ENCODE results near the gene SLC41A3. TPM values are rescaled to one million over a fixed set of nuclear protein-coding genes. Genes with fewer than 3 reads are reported as not detected.

Gene SLC41A3
- total and polyA plus RNA-seq, 4 donors, result 9.3 to 19.8 (median 12.7) TPM

DNA sequence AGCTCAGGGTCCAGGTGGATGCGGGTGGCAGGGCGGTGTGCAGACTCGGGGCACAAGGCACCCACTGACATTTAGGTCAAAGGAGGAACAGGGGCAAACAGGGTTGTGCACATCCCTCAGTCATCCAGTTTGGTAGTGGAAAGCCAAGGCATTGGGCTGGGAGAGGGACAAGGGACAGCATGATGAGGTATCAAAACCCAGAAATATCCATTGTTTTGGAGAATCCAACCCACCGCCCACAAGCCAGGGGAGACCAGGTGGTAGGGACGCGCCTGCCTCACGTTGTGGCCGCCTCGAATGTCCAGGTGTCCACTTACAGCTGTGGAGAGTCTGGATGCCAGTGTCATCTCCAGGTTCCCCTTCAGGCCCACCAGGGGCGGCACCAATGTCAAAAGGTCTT lies 33.3 kb downstream of the SLC41A3 start:
- DNase-seq (ENCODE audit: low spot score), result no peak
- no peaks in the 10 kb centered on the region for H3K36me3 ChIP-seq (ENCODE audit: control insufficient read depth in 4 of 4, insufficient read depth in 3 of 4, low read depth in 1 of 4, low read length in 3 of 4)
- 95% methylated on average over 10 of the region's 10 CpGs for WGBS

DNA sequence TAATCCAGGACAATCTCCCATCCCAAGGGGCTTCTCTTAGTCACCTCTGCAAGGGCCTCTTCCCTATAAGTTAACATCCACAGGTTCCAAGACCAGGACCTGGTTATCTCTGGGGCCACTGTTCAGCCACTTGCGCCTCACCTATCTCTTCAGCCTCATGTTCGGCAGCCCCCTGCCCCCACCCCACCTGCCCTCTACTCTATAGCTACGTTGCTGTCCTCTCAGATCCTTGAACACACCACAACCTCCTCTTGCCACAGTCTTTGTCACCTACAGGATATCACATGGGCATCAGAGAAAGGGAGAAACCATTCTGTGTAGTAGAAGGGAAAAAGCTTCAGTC lies 33.9 kb downstream of the SLC41A3 start:
- DNase-seq (ENCODE audit: low spot score), result no peak
- Histone ChIP-seq H3K9ac (ENCODE audit: low read depth in 1 of 2, low read length in 2 of 2) (no peak overlapping the region), H3K4me1 (ENCODE audit: control insufficient read depth in 4 of 4, insufficient read depth in 4 of 4, low read length in 3 of 4) (no peaks in the 10 kb centered on the region), H3K27ac (ENCODE audit: low read depth in 1 of 2, low read length in 2 of 2) (no peak overlapping the region), H3K36me3 (ENCODE audit: control insufficient read depth in 4 of 4, insufficient read depth in 3 of 4, low read depth in 1 of 4, low read length in 3 of 4) (no peaks in the 10 kb centered on the region), H3K27me3 (ENCODE audit: control insufficient read depth in 4 of 4, insufficient read depth in 4 of 4, low read length in 3 of 4) (no peaks in the 10 kb centered on the region), H3K4me3 (ENCODE audit: low read depth in 1 of 3, low read length in 3 of 3) (no peak overlapping the region), H3K9me3 (ENCODE audit: control insufficient read depth in 4 of 4, low read length in 3 of 4) (no peaks in the 10 kb centered on the region)
- TF ChIP-seq, protein P1, sequence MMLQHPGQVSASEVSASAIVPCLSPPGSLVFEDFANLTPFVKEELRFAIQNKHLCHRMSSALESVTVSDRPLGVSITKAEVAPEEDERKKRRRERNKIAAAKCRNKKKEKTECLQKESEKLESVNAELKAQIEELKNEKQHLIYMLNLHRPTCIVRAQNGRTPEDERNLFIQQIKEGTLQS (IDR thresholded peaks at IDR 0.05), result no peak
- no peak for TF ChIP-seq HNF4G (IDR thresholded peaks at IDR 0.05)
- 93% methylated on average over 3 of the region's 3 CpGs for WGBS

More for the DNA sequence above, 33.3 kb downstream of the SLC41A3 start:
- Histone ChIP-seq H3K4me3 (ENCODE audit: low read depth in 1 of 3, low read length in 3 of 3) (no peak overlapping the region), H3K4me1 (ENCODE audit: control insufficient read depth in 4 of 4, insufficient read depth in 4 of 4, low read length in 3 of 4) (no peaks in the 10 kb centered on the region), H3K27me3 (ENCODE audit: control insufficient read depth in 4 of 4, insufficient read depth in 4 of 4, low read length in 3 of 4) (no peaks in the 10 kb centered on the region), H3K27ac (ENCODE audit: low read depth in 1 of 2, low read length in 2 of 2) (no peak overlapping the region), H3K9ac (ENCODE audit: low read depth in 1 of 2, low read length in 2 of 2) (no peak overlapping the region), H3K9me3 (ENCODE audit: control insufficient read depth in 4 of 4, low read length in 3 of 4) (no peaks in the 10 kb centered on the region)
- no peak for TF ChIP-seq FOXA2 (IDR thresholded peaks at IDR 0.05)
- TF ChIP-seq TAF1 (conservative IDR thresholded peaks at IDR 0.05), result no peak
- no peak for TF ChIP-seq FOXA1 (IDR thresholded peaks at IDR 0.05)
- no peak for TF ChIP-seq JUND (IDR thresholded peaks at IDR 0.05)
- TF ChIP-seq YY1 (IDR thresholded peaks at IDR 0.05), result no peak
- TF ChIP-seq GABPA (IDR thresholded peaks at IDR 0.05 in 1 of 2, conservative IDR thresholded peaks at IDR 0.05 in 1 of 2), result no peak
- TF ChIP-seq RXRA (IDR thresholded peaks at IDR 0.05), result no peak
- TF ChIP-seq HNF4G (IDR thresholded peaks at IDR 0.05), result no peak
- TF ChIP-seq, protein P2, sequence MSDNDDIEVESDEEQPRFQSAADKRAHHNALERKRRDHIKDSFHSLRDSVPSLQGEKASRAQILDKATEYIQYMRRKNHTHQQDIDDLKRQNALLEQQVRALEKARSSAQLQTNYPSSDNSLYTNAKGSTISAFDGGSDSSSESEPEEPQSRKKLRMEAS (IDR thresholded peaks at IDR 0.05), result no peak
- TF ChIP-seq NR2F2 (IDR thresholded peaks at IDR 0.05), result no peak
- TF ChIP-seq, protein P3, sequence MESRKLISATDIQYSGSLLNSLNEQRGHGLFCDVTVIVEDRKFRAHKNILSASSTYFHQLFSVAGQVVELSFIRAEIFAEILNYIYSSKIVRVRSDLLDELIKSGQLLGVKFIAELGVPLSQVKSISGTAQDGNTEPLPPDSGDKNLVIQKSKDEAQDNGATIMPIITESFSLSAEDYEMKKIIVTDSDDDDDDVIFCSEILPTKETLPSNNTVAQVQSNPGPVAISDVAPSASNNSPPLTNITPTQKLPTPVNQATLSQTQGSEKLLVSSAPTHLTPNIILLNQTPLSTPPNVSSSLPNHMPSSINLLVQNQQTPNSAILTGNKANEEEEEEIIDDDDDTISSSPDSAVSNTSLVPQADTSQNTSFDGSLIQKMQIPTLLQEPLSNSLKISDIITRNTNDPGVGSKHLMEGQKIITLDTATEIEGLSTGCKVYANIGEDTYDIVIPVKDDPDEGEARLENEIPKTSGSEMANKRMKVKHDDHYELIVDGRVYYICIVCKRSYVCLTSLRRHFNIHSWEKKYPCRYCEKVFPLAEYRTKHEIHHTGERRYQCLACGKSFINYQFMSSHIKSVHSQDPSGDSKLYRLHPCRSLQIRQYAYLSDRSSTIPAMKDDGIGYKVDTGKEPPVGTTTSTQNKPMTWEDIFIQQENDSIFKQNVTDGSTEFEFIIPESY (IDR thresholded peaks at IDR 0.05), result no peak
- TF ChIP-seq, protein P4, sequence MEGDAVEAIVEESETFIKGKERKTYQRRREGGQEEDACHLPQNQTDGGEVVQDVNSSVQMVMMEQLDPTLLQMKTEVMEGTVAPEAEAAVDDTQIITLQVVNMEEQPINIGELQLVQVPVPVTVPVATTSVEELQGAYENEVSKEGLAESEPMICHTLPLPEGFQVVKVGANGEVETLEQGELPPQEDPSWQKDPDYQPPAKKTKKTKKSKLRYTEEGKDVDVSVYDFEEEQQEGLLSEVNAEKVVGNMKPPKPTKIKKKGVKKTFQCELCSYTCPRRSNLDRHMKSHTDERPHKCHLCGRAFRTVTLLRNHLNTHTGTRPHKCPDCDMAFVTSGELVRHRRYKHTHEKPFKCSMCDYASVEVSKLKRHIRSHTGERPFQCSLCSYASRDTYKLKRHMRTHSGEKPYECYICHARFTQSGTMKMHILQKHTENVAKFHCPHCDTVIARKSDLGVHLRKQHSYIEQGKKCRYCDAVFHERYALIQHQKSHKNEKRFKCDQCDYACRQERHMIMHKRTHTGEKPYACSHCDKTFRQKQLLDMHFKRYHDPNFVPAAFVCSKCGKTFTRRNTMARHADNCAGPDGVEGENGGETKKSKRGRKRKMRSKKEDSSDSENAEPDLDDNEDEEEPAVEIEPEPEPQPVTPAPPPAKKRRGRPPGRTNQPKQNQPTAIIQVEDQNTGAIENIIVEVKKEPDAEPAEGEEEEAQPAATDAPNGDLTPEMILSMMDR (IDR thresholded peaks at IDR 0.05; ENCODE audit: low read depth, low read length, missing input control), result no peak
- TF ChIP-seq RAD21 (IDR thresholded peaks at IDR 0.05), result no peak
- TF ChIP-seq SP1 (IDR thresholded peaks at IDR 0.05), result no peak
- TF ChIP-seq, protein P5, sequence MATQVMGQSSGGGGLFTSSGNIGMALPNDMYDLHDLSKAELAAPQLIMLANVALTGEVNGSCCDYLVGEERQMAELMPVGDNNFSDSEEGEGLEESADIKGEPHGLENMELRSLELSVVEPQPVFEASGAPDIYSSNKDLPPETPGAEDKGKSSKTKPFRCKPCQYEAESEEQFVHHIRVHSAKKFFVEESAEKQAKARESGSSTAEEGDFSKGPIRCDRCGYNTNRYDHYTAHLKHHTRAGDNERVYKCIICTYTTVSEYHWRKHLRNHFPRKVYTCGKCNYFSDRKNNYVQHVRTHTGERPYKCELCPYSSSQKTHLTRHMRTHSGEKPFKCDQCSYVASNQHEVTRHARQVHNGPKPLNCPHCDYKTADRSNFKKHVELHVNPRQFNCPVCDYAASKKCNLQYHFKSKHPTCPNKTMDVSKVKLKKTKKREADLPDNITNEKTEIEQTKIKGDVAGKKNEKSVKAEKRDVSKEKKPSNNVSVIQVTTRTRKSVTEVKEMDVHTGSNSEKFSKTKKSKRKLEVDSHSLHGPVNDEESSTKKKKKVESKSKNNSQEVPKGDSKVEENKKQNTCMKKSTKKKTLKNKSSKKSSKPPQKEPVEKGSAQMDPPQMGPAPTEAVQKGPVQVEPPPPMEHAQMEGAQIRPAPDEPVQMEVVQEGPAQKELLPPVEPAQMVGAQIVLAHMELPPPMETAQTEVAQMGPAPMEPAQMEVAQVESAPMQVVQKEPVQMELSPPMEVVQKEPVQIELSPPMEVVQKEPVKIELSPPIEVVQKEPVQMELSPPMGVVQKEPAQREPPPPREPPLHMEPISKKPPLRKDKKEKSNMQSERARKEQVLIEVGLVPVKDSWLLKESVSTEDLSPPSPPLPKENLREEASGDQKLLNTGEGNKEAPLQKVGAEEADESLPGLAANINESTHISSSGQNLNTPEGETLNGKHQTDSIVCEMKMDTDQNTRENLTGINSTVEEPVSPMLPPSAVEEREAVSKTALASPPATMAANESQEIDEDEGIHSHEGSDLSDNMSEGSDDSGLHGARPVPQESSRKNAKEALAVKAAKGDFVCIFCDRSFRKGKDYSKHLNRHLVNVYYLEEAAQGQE (IDR thresholded peaks at IDR 0.05), result no peak
- no peak for TF ChIP-seq HNF4A (conservative IDR thresholded peaks at IDR 0.05)

All from liver (tissue), 9 donors.